Stimulated activated naive B cell treated with anti-CD40 and anti-IgM and Interleukin-4, amounts not matched to agents 10 μg/mL and 1 μg/mL and 100 μg/mL, for 72 hours (primary cell): ENCODE measurements around the gene METTL25B.
A peak's percentile ranks its signal among the peaks of the same experiment; 100 is the strongest.

Experiments used
- ATAC-seq, 2 donors: fragments of 150-1000 bp; cut with Tn5 transposase; replicated peaks; 2 replicates each; pipeline ENCODE4 v1.10.0; 2021; ENCODE audit warnings: moderate library complexity in 1 of 2
- DNase-seq: peaks from one replicate; pipeline ENCODE4 v3.0.0; 2021
- H3K27ac Mint-ChIP-seq: one replicate; pipeline ENCODE4 v1.8.0; 2022; ENCODE audit warnings: mild to moderate bottlenecking, mixed read lengths
- H3K27me3 Mint-ChIP-seq, 2 donors: one replicate each; pipeline ENCODE4 v1.8.0; 2022; ENCODE audit warnings: mixed read lengths in 2 of 2
- H3K36me3 Mint-ChIP-seq, 2 donors: one replicate each; pipeline ENCODE4 v1.8.0; 2022; ENCODE audit warnings: mixed read lengths in 2 of 2, mild to moderate bottlenecking in 1 of 2
- H3K4me1 Mint-ChIP-seq, 2 donors: one replicate each; pipeline ENCODE4 v1.8.0; 2022; ENCODE audit warnings: mixed read lengths in 2 of 2, mild to moderate bottlenecking in 1 of 2
- H3K4me3 Mint-ChIP-seq, 2 donors: one replicate each; pipeline ENCODE4 v1.8.0; 2022; ENCODE audit warnings: mild to moderate bottlenecking in 2 of 2, mixed read lengths in 2 of 2, moderate library complexity in 1 of 2
- H3K9me3 Mint-ChIP-seq, 2 donors: one replicate each; pipeline ENCODE4 v1.8.0; 2022; ENCODE audit warnings: mixed read lengths in 2 of 2, mild to moderate bottlenecking in 1 of 2

METTL25B gene

GRCh38 chr1:156727926-156728598, at the start of gene METTL25B:
TSS of gene METTL25B (plus strand) at chr1:156728469. CDS start at chr1:156729105, 636 bp downstream.
- DNase-seq (peak; percentile 76), ATAC-seq (peak; percentile 75 to 77)
- no peaks in the 10 kb centered on the region for H3K9me3 Mint-ChIP-seq
- no peak within 1 kb of the TSS for H3K27ac Mint-ChIP-seq
- no peak within 1 kb of the TSS for H3K4me3 Mint-ChIP-seq
- H3K27me3 Mint-ChIP-seq: no peaks in the 10 kb centered on the region
- peaks cover 35 to 39% of the 10 kb centered on the region in 2 donors for H3K36me3 Mint-ChIP-seq
- H3K4me1 Mint-ChIP-seq: peaks cover 33 to 36% of the 10 kb centered on the region in 2 donors

- Mint-ChIP-seq H3K36me3 (no peaks in the 10 kb centered on the region), H3K27me3 (peaks cover 68 to 85% of the 10 kb centered on the region in 2 donors), H3K9me3 (no peaks in the 10 kb centered on the region), H3K27ac (no peak overlapping the region), H3K4me1 (peaks cover 34 to 47% of the 10 kb centered on the region in 2 donors), H3K4me3 (no peak overlapping the region)
- no peak for DNase-seq
- no peak for ATAC-seq
These were observed 48.2 kb upstream of the METTL25B start for GRCh38 chr1:156680056-156680455.

GRCh38 chr1:156681196-156681960, 46.9 kb upstream of the METTL25B start:
- DNase-seq: no peak
- H3K27me3 Mint-ChIP-seq: peaks cover 59 to 81% of the 10 kb centered on the region in 2 donors

GRCh38 chr1:156682166-156682890, 45.9 kb upstream of the METTL25B start:
- Mint-ChIP-seq H3K36me3 (no peaks in the 10 kb centered on the region), H3K27me3 (peaks cover 54 to 75% of the 10 kb centered on the region in 2 donors), H3K9me3 (no peaks in the 10 kb centered on the region), H3K27ac (no peak overlapping the region), H3K4me3 (no peak overlapping the region), H3K4me1 (peaks cover 31 to 42% of the 10 kb centered on the region in 2 donors)
- ATAC-seq (no peak), DNase-seq (no peak)

More at GRCh38 chr1:156681196-156681960, 46.9 kb upstream of the METTL25B start:
- Mint-ChIP-seq H3K27ac (no peak overlapping the region), H3K9me3 (no peaks in the 10 kb centered on the region), H3K36me3 (no peaks in the 10 kb centered on the region), H3K4me3 (no peak overlapping the region), H3K4me1 (peaks cover 34 to 47% of the 10 kb centered on the region in 2 donors)
- ATAC-seq: no peak

GRCh38 chr1:156684227-156684782, 44.0 kb upstream of the METTL25B start:
- DNase-seq (no peak), ATAC-seq (peak; percentile 86 to 92)
- Mint-ChIP-seq H3K36me3 (no peaks in the 10 kb centered on the region), H3K27me3 (peaks cover 47 to 68% of the 10 kb centered on the region in 2 donors), H3K4me3 (no peak overlapping the region), H3K27ac (no peak overlapping the region), H3K4me1 (peaks cover 23 to 32% of the 10 kb centered on the region in 2 donors), H3K9me3 (no peaks in the 10 kb centered on the region)

GRCh38 chr1:156689035-156689952, 39.0 kb upstream of the METTL25B start:
- peaks cover 28 to 33% of the 10 kb centered on the region in 2 donors for H3K4me1 Mint-ChIP-seq
- no peaks in the 10 kb centered on the region for H3K9me3 Mint-ChIP-seq
- no peak overlapping the region for H3K27ac Mint-ChIP-seq
- ATAC-seq (peak; percentile 93 to 97), DNase-seq (peak; percentile 65)
- peaks cover 0 to 1% of the 10 kb centered on the region in 2 donors for H3K36me3 Mint-ChIP-seq
- H3K4me3 Mint-ChIP-seq: peak overlapping the region in 1 of 2 donors; percentile 35
- peaks cover 60 to 73% of the 10 kb centered on the region in 2 donors for H3K27me3 Mint-ChIP-seq

- no peak for DNase-seq
- Mint-ChIP-seq H3K9me3 (no peaks in the 10 kb centered on the region), H3K4me1 (peaks cover 24 to 29% of the 10 kb centered on the region in 2 donors), H3K27me3 (peaks cover 58 to 71% of the 10 kb centered on the region in 2 donors), H3K4me3 (peak overlapping the region in 1 of 2 donors; percentile 35), H3K27ac (no peak overlapping the region), H3K36me3 (peaks cover 0 to 1% of the 10 kb centered on the region in 2 donors)
- ATAC-seq: no peak
These were observed 38.2 kb upstream of the METTL25B start for GRCh38 chr1:156689953-156690674.

- peaks cover 24 to 29% of the 10 kb centered on the region in 2 donors for H3K4me1 Mint-ChIP-seq
- H3K9me3 Mint-ChIP-seq: no peaks in the 10 kb centered on the region
- no peak overlapping the region for H3K27ac Mint-ChIP-seq
- ATAC-seq (no peak), DNase-seq (no peak)
- no peak overlapping the region for H3K4me3 Mint-ChIP-seq
- peaks cover 0 to 1% of the 10 kb centered on the region in 2 donors for H3K36me3 Mint-ChIP-seq
- H3K27me3 Mint-ChIP-seq: peaks cover 58 to 66% of the 10 kb centered on the region in 2 donors
These were observed 37.6 kb upstream of the METTL25B start for GRCh38 chr1:156690675-156691036.

- peaks cover 24 to 29% of the 10 kb centered on the region in 2 donors for H3K4me1 Mint-ChIP-seq
These were observed 37.1 kb upstream of the METTL25B start for GRCh38 chr1:156691191-156691590.

GRCh38 chr1:156691665-156692440, 36.4 kb upstream of the METTL25B start:
- Mint-ChIP-seq H3K9me3 (no peaks in the 10 kb centered on the region), H3K36me3 (peaks cover 0 to 1% of the 10 kb centered on the region in 2 donors), H3K27ac (no peak overlapping the region), H3K27me3 (peaks cover 65 to 73% of the 10 kb centered on the region in 2 donors), H3K4me3 (no peak overlapping the region), H3K4me1 (peaks cover 24 to 29% of the 10 kb centered on the region in 2 donors)
- ATAC-seq (no peak), DNase-seq (no peak)

More at GRCh38 chr1:156691191-156691590, 37.1 kb upstream of the METTL25B start:
- Mint-ChIP-seq H3K9me3 (no peaks in the 10 kb centered on the region), H3K27me3 (peaks cover 59 to 66% of the 10 kb centered on the region in 2 donors), H3K36me3 (peaks cover 0 to 1% of the 10 kb centered on the region in 2 donors), H3K27ac (no peak overlapping the region), H3K4me3 (no peak overlapping the region)
- ATAC-seq (no peak), DNase-seq (no peak)

GRCh38 chr1:156692441-156692924, 35.8 kb upstream of the METTL25B start:
- peaks cover 0 to 1% of the 10 kb centered on the region in 2 donors for H3K36me3 Mint-ChIP-seq
- ATAC-seq (no peak), DNase-seq (no peak)
- no peaks in the 10 kb centered on the region for H3K9me3 Mint-ChIP-seq
- no peak overlapping the region for H3K27ac Mint-ChIP-seq
- peaks cover 72 to 79% of the 10 kb centered on the region in 2 donors for H3K27me3 Mint-ChIP-seq
- peaks cover 24 to 29% of the 10 kb centered on the region in 2 donors for H3K4me1 Mint-ChIP-seq
- H3K4me3 Mint-ChIP-seq: no peak overlapping the region
